Endometrium (tissue), 2 donors: ENCODE data around the gene USP9Y.

ENCODE experiments used
- FAIRE-seq: peaks from 2 replicates; lab custom pipeline; 2012; peaks lifted over from hg19 to GRCh38; lab: Jason Lieb, UNC
- donor health status: control.
- donor health status: control.

USP9Y gene

GRCh38 chrY:12765976-12766375, 64.9 kb downstream of the USP9Y start:
- FAIRE-seq, result no peak

GRCh38 chrY:12784521-12784920, 83.5 kb downstream of the USP9Y start:
- no peak for FAIRE-seq

GRCh38 chrY:12793999-12794398, 93.0 kb downstream of the USP9Y start:
- FAIRE-seq, result no peak

GRCh38 chrY:12808046-12808445, 107.0 kb downstream of the USP9Y start:
- no peak for FAIRE-seq

- no peak for FAIRE-seq
Measured at GRCh38 chrY:12809034-12809433, 108.0 kb downstream of the USP9Y start.

- FAIRE-seq, result no peak
Measured at GRCh38 chrY:12823408-12823807, 122.4 kb downstream of the USP9Y start.

GRCh38 chrY:12826791-12827190, 125.8 kb downstream of the USP9Y start:
- FAIRE-seq, result no peak

- no peak for FAIRE-seq
Measured at GRCh38 chrY:12833284-12833683, 132.3 kb downstream of the USP9Y start.

GRCh38 chrY:12837550-12837949, 136.5 kb downstream of the USP9Y start:
- no peak for FAIRE-seq

GRCh38 chrY:12841368-12841767, 140.3 kb downstream of the USP9Y start:
- FAIRE-seq, result no peak

GRCh38 chrY:12846793-12847192, 145.8 kb downstream of the USP9Y start:
- FAIRE-seq, result no peak

GRCh38 chrY:12855791-12856275, 154.8 kb downstream of the USP9Y start:
- no peak for FAIRE-seq

- FAIRE-seq, result no peak
Measured at GRCh38 chrY:12867960-12868359, 166.9 kb downstream of the USP9Y start.

GRCh38 chrY:12896973-12897372, 195.9 kb downstream of the USP9Y start:
- no peak for FAIRE-seq

- FAIRE-seq, result no peak
Measured at GRCh38 chrY:12898604-12899003, 197.6 kb downstream of the USP9Y start.

- no peak for FAIRE-seq
Measured at GRCh38 chrY:12904618-12905516, 203.8 kb downstream of the USP9Y start, which contains the start of gene DDX3Y. Gene DDX3Y (plus strand): TSS chrY:12904868. CDS start chrY:12904937, 69 bp downstream.

GRCh38 chrY:12905517-12905872, 204.5 kb downstream of the USP9Y start:
- no peak for FAIRE-seq

GRCh38 chrY:12905895-12906294, 204.9 kb downstream of the USP9Y start:
- FAIRE-seq, result no peak
